Activated naive CD4-positive, alpha-beta T cell treated with anti-CD3 and anti-CD28 coated beads, Interleukin-2, amount 50 U/mL, for 16 hours (primary cell): ENCODE measurements around the gene HOXB9.

Source experiments
- DNase-seq: peaks from one replicate; pipeline ENCODE4 v3.0.0-alpha.2; 2020

The HOXB9 gene

GRCh38 chr17:48594538-48595277 lies 31.4 kb downstream of the HOXB9 start:
- no peak for DNase-seq

GRCh38 chr17:48593840-48594537 lies 32.2 kb downstream of the HOXB9 start:
- peak; percentile 83 for DNase-seq

GRCh38 chr17:48593126-48593829 lies 32.9 kb downstream of the HOXB9 start, which contains the start of gene HOXB5:
Gene HOXB5, minus strand, starts transcription at chr17:48593779. Its CDS starts 97 bp downstream, at chr17:48593682.
- no peak for DNase-seq

GRCh38 chr17:48592577-48592976 lies 33.6 kb downstream of the HOXB9 start:
- no peak for DNase-seq

- DNase-seq = no peak
Observed at GRCh38 chr17:48592057-48592514, 34.1 kb downstream of the HOXB9 start.

- no peak for DNase-seq
Observed at GRCh38 chr17:48591255-48592056, 34.7 kb downstream of the HOXB9 start.

- DNase-seq = no peak
Observed at GRCh38 chr17:48590607-48591161, 35.5 kb downstream of the HOXB9 start.

- no peak for DNase-seq
Observed at GRCh38 chr17:48589831-48590606, 36.1 kb downstream of the HOXB9 start, which contains the start of gene HOXB3. Gene HOXB3, minus strand, starts transcription at chr17:48590241. Its CDS starts 37,767 bp downstream, at chr17:48552474.

- DNase-seq = no peak
Observed at GRCh38 chr17:48589060-48589830, 36.9 kb downstream of the HOXB9 start.

GRCh38 chr17:48588528-48588927 lies 37.6 kb downstream of the HOXB9 start:
- no peak for DNase-seq

GRCh38 chr17:48588074-48588415 lies 38.1 kb downstream of the HOXB9 start:
- DNase-seq = no peak

GRCh38 chr17:48587276-48588073 lies 38.7 kb downstream of the HOXB9 start:
- DNase-seq = no peak

- DNase-seq = peak; percentile 37
Observed at GRCh38 chr17:48586355-48587258, 39.6 kb downstream of the HOXB9 start.

- no peak for DNase-seq
Observed at GRCh38 chr17:48584223-48584741, 41.9 kb downstream of the HOXB9 start.

GRCh38 chr17:48583708-48584222 lies 42.4 kb downstream of the HOXB9 start:
- DNase-seq = no peak

GRCh38 chr17:48582750-48583069 lies 43.4 kb downstream of the HOXB9 start:
- DNase-seq = no peak

GRCh38 chr17:48579760-48580554 lies 46.2 kb downstream of the HOXB9 start:
- no peak for DNase-seq

GRCh38 chr17:48579471-48579759 lies 46.7 kb downstream of the HOXB9 start:
- no peak for DNase-seq
